T-helper 2 cell treated with Interferon-gamma antibody and Interleukin-4, amounts not matched to agents 5 μg/mL and 100 μg/mL, for 36 hours (primary cell): Measurements from ENCODE around the gene TASOR2.

Experiments
- DNase-seq: peaks from one replicate; pipeline ENCODE4 v3.0.0; 2021; ENCODE audit warnings: low spot score
- H3K27ac Mint-ChIP-seq: one replicate; pipeline ENCODE4 v1.8.0; 2021; ENCODE audit warnings: mild to moderate bottlenecking, mixed read lengths
- H3K27me3 Mint-ChIP-seq: one replicate; pipeline ENCODE4 v1.8.0; 2021; ENCODE audit warnings: low read depth, mixed read lengths
- H3K36me3 Mint-ChIP-seq: one replicate; pipeline ENCODE4 v1.8.0; 2021; ENCODE audit warnings: low read depth, mixed read lengths
- H3K4me1 Mint-ChIP-seq: one replicate; pipeline ENCODE4 v1.8.0; 2021; ENCODE audit warnings: low read depth, mixed read lengths
- H3K4me3 Mint-ChIP-seq: one replicate; pipeline ENCODE4 v1.8.0; 2022; ENCODE audit warnings: mild to moderate bottlenecking, moderate library complexity, mixed read lengths
- H3K9me3 Mint-ChIP-seq: one replicate; pipeline ENCODE4 v1.8.0; 2021; ENCODE audit warnings: mixed read lengths

Gene TASOR2

GRCh38 chr10:5648494-5649457 is 35.9 kb upstream of the TASOR2 start:
- Mint-ChIP-seq H3K9me3 (no peaks in the 10 kb centered on the region), H3K36me3 (peaks cover 5% of the 10 kb centered on the region), H3K27ac (no peak overlapping the region), H3K27me3 (no peaks in the 10 kb centered on the region), H3K4me3 (no peak overlapping the region), H3K4me1 (peaks cover 2% of the 10 kb centered on the region)
- DNase-seq, result no peak

DNA sequence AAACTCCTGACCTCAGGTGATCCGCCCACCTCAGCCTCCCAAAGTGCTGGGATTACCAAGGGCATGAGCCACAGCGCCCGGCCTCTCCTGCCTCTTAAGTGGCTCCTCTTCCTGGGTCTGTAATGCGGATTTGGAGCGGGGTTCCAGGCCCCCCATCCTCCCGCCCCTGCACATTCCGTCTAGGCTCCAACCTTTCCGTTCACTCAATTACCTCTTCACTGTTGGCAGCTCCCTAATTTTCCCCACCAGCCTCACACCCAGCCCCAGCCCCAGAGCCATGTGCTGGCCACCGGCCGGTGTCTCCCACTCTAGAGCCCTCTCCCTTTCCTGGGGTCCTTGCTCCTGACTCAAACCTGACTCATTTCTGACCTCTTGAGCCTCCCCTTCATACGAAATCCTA is 34.9 kb upstream of the TASOR2 start:
- Mint-ChIP-seq H3K27me3 (no peaks in the 10 kb centered on the region), H3K4me1 (peaks cover 7% of the 10 kb centered on the region), H3K4me3 (no peak overlapping the region), H3K36me3 (peaks cover 5% of the 10 kb centered on the region), H3K27ac (no peak overlapping the region), H3K9me3 (no peaks in the 10 kb centered on the region)
- DNase-seq, result no peak

GRCh38 chr10:5650664-5651387 is 33.8 kb upstream of the TASOR2 start:
- H3K27ac Mint-ChIP-seq, result no peak overlapping the region

GRCh38 chr10:5651388-5651764 is 33.3 kb upstream of the TASOR2 start:
- Mint-ChIP-seq H3K36me3 (peaks cover 5% of the 10 kb centered on the region), H3K27ac (no peak overlapping the region), H3K4me3 (no peak overlapping the region), H3K4me1 (peaks cover 16% of the 10 kb centered on the region), H3K27me3 (no peaks in the 10 kb centered on the region), H3K9me3 (no peaks in the 10 kb centered on the region)
- DNase-seq, result no peak

More at GRCh38 chr10:5650664-5651387, 33.8 kb upstream of the TASOR2 start:
- no peaks in the 10 kb centered on the region for H3K27me3 Mint-ChIP-seq
- no peaks in the 10 kb centered on the region for H3K9me3 Mint-ChIP-seq
- H3K36me3 Mint-ChIP-seq, result peaks cover 5% of the 10 kb centered on the region
- H3K4me1 Mint-ChIP-seq, result peaks cover 15% of the 10 kb centered on the region
- no peak for DNase-seq
- H3K4me3 Mint-ChIP-seq, result no peak overlapping the region

GRCh38 chr10:5652746-5653145 is 31.9 kb upstream of the TASOR2 start:
- H3K27ac Mint-ChIP-seq, result no peak overlapping the region
- peaks cover 5% of the 10 kb centered on the region for H3K36me3 Mint-ChIP-seq
- H3K4me3 Mint-ChIP-seq, result no peak overlapping the region
- peaks cover 29% of the 10 kb centered on the region for H3K4me1 Mint-ChIP-seq
- no peaks in the 10 kb centered on the region for H3K27me3 Mint-ChIP-seq
- no peaks in the 10 kb centered on the region for H3K9me3 Mint-ChIP-seq
- no peak for DNase-seq

DNA sequence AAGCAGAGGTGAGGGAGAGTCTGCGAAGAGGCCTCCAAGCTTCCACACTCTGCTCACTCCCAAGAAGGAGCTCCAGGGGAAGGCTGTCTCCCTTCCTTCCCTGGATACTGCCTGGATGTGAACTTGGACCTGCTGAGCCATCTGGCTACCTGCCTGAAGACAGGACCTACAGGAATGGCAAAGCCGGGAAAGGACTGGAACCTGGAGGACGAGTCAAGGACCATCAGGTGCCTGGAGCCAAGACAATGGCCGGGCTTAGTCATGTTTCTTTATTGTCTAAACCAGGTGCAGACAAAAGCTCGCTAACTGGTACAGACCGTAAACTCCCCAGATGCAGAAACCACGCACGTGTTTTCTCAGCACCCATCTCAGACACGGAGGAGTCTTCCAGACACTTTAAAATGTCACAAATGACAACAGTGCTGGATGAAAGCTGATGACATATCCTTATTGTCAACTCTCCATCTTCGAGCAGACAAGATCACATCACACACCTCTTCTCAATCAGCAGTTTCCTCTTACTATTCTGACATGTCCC is 30.4 kb upstream of the TASOR2 start:
- Mint-ChIP-seq H3K27ac (no peak overlapping the region), H3K4me3 (no peak overlapping the region), H3K27me3 (no peaks in the 10 kb centered on the region), H3K9me3 (no peaks in the 10 kb centered on the region), H3K36me3 (peaks cover 3% of the 10 kb centered on the region), H3K4me1 (peaks cover 31% of the 10 kb centered on the region)
- DNase-seq, result no peak

- no peak for DNase-seq
- no peaks in the 10 kb centered on the region for H3K27me3 Mint-ChIP-seq
- H3K4me1 Mint-ChIP-seq, result peaks cover 39% of the 10 kb centered on the region
- no peak overlapping the region for H3K4me3 Mint-ChIP-seq
- no peaks in the 10 kb centered on the region for H3K9me3 Mint-ChIP-seq
- H3K27ac Mint-ChIP-seq, result no peak overlapping the region
- H3K36me3 Mint-ChIP-seq, result peaks cover 1% of the 10 kb centered on the region
These were observed 29.5 kb upstream of the TASOR2 start for GRCh38 chr10:5655121-5655520.

DNA sequence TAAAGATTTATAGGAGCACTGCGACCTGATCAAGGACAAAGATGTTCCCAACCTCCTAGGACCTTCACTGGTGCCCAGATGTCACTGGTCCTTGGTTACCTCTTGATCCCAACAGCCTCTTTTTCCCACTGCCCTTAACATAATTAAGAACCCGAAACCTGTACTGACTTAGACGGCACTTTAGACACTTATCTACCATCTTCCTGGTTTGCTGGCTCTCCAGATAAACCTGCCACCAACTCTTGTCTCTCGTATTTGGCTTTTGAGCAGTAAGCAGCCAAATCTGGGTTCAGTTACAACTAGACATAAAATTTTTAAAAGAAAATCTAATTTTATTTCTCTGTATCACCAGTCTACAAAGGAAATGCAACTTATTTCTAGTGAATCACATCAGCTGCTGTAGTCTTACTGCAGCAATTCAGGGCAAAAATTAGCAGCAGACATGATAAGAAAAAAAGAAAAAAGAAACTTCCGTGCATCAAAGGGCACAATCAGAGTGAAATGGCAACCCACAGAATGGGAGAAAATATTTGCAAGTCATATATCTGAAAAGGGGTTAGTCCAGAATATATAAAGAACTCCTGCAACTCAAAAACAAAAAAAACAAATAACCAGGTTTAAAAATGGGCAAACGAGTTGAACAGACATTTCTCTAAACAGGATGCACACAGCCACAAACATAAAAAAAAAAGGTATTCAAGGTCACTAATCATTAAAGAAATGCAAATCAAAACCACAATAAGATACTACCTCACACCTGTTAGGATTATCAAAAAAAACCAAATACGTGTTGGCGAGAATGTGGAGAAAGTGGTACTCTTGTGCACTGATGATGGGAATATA is 27.7 kb upstream of the TASOR2 start:
- no peaks in the 10 kb centered on the region for H3K36me3 Mint-ChIP-seq
- peaks cover 41% of the 10 kb centered on the region for H3K4me1 Mint-ChIP-seq
- DNase-seq, result no peak
- H3K4me3 Mint-ChIP-seq, result peak overlapping the region; percentile 27
- no peaks in the 10 kb centered on the region for H3K9me3 Mint-ChIP-seq
- no peaks in the 10 kb centered on the region for H3K27me3 Mint-ChIP-seq
- H3K27ac Mint-ChIP-seq, result peak overlapping the region; percentile 34

DNA sequence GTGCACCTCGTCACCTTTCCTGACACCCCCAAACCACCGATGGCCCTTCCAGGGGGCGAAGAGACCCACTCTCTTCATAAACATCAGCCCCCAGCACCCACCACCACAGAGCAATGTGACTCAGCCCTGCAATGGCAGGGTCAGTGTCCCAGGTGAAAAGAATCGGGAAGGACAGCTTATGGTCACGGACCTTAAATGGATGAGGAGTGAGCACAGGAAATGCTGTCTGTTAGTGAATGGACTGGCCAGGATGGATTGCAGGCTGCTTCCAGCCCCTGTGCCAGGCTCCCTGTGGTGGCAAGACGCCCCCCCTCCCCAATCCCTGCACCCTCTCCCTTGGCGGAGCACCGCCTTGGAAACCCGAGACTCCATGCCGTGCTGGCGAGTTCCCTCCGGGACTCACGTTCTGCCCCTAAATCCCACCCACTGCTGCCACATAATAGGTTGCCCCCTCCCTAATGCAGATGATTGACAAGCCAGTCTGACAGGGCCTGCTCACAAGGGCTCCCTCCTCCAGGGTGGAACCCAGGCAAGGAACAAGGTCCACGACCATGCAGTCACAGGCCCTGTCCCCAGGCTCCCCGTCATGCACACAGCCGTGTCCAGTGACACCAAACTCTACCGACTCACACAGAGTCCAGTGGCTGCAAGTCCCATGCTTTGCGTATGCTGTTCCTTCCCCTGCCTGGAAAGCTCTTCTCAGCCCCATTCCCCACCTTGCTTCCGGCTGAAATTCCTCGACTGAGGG is 25.6 kb upstream of the TASOR2 start:
- H3K4me3 Mint-ChIP-seq, result no peak overlapping the region
- no peak for DNase-seq
- peaks cover 40% of the 10 kb centered on the region for H3K4me1 Mint-ChIP-seq
- no peaks in the 10 kb centered on the region for H3K36me3 Mint-ChIP-seq
- no peaks in the 10 kb centered on the region for H3K9me3 Mint-ChIP-seq
- H3K27me3 Mint-ChIP-seq, result no peaks in the 10 kb centered on the region
- no peak overlapping the region for H3K27ac Mint-ChIP-seq

DNA sequence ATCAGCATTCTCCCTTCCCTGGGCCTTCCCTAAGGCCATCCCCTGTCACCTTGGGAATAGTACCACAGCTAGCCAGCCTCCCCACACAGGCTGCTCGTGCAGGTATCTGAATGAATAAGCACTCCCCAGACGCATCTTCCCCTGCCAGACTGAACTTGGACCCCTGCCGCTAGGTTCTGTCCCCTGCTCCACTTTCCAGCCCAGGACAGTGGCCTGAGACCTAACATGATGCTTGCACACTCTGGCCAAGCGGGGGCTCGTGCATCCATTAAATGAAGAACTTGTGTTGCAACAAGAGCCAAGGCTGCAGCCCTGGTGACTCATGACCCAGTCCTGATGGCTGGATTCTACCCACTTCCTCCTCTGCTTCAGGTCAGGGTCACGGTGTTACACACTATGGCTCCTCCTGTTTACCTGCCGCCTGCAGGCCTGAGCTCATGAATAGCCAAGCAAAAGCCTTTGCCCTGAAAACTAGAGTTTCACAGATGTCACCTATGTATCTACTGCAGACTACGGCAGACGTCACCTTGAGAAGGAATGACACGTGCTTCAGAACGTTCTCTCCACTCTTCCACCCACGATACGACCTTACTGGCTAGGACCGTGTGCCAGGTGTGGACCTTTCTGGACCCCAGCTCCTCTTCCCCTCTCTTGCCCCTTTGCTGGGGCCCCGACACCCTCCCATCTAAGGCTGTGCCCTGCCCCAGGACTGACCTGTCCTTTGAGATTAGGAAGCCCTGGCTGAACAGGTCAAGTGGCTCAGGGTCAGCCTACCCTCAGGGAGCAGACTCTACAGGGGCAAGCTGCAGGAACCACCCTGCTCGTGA is 24.7 kb upstream of the TASOR2 start:
- Mint-ChIP-seq H3K27me3 (no peaks in the 10 kb centered on the region), H3K4me3 (no peak overlapping the region), H3K9me3 (no peaks in the 10 kb centered on the region), H3K27ac (no peak overlapping the region), H3K4me1 (peaks cover 35% of the 10 kb centered on the region), H3K36me3 (no peaks in the 10 kb centered on the region)
- no peak for DNase-seq

DNA sequence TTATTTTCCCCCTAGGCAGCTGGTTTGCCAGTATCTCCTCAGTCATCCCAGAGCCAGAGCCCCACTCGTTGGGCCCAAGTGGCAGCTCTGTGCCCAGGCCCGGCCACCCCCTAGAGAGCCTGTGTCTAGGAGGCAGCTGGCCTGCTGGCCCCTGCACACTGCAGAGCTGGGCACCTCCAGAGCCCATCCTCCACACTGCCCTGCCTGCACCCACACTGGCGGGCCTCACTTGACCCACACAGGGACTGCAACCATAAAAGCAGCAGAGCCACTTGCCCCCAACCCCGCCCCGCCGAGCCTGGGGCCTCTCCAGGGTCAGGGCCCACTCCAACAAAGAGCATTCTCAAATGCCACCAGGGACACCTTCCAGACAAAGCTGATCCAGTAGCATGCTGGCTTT is 23.6 kb upstream of the TASOR2 start:
- Mint-ChIP-seq H3K9me3 (no peaks in the 10 kb centered on the region), H3K4me1 (peaks cover 31% of the 10 kb centered on the region), H3K4me3 (no peak overlapping the region), H3K36me3 (peaks cover 2% of the 10 kb centered on the region), H3K27ac (no peak overlapping the region), H3K27me3 (peaks cover 3% of the 10 kb centered on the region)
- no peak for DNase-seq

- Mint-ChIP-seq H3K36me3 (peaks cover 2% of the 10 kb centered on the region), H3K27ac (no peak overlapping the region), H3K4me3 (no peak overlapping the region)
These were observed 21.7 kb upstream of the TASOR2 start for GRCh38 chr10:5662708-5663579.

More at GRCh38 chr10:5662708-5663579, 21.7 kb upstream of the TASOR2 start:
- Mint-ChIP-seq H3K9me3 (no peaks in the 10 kb centered on the region), H3K27me3 (peaks cover 6% of the 10 kb centered on the region), H3K4me1 (peaks cover 24% of the 10 kb centered on the region)
- DNase-seq, result no peak
